Stimulated activated CD4-positive, alpha-beta T cell treated with anti-CD3 and anti-CD28 coated beads, Interleukin-2, amount 100 ng/mL, for 24 hours (primary cell): ENCODE measurements around the gene IGHMBP2.

Experiments
- DNase-seq, 2 donors: peaks; one replicate each; pipeline ENCODE4 v3.0.0-alpha.2; 2020

Gene IGHMBP2

GRCh38 chr11:68988491-68988890 is 84.8 kb downstream of the IGHMBP2 start:
- DNase-seq = no peak
